ENCODE results near the gene NELFCD.
"Not testable (repeated sequence)": the region's sequence is repeated elsewhere in the genome, so short reads cannot be mapped to it uniquely, and the experiment has no call there.

The NELFCD gene

GRCh38 chr20:59037386-59037785 lies 56.3 kb downstream of the NELFCD start:
- no peaks in the 10 kb centered on the region for H3K27me3 ChIP-seq (ENCODE audit: insufficient read depth, poor library complexity, severe bottlenecking)
- H3K27ac ChIP-seq (replicated peaks), result no peak overlapping the region
- DNase-seq (ENCODE audit: low read depth in 1 of 2, low spot score in 1 of 2), result no peak
- no peak overlapping the region for H3K4me3 ChIP-seq (replicated peaks; ENCODE audit: insufficient read depth, low read length)
- no peak for TF ChIP-seq POLR2AphosphoS5 (IDR thresholded peaks at IDR 0.05; ENCODE audit: low read depth)
- no peak for TF ChIP-seq SPI1 (IDR thresholded peaks at IDR 0.05; ENCODE audit: borderline replicate concordance, low read depth)
- TF ChIP-seq, protein P1, sequence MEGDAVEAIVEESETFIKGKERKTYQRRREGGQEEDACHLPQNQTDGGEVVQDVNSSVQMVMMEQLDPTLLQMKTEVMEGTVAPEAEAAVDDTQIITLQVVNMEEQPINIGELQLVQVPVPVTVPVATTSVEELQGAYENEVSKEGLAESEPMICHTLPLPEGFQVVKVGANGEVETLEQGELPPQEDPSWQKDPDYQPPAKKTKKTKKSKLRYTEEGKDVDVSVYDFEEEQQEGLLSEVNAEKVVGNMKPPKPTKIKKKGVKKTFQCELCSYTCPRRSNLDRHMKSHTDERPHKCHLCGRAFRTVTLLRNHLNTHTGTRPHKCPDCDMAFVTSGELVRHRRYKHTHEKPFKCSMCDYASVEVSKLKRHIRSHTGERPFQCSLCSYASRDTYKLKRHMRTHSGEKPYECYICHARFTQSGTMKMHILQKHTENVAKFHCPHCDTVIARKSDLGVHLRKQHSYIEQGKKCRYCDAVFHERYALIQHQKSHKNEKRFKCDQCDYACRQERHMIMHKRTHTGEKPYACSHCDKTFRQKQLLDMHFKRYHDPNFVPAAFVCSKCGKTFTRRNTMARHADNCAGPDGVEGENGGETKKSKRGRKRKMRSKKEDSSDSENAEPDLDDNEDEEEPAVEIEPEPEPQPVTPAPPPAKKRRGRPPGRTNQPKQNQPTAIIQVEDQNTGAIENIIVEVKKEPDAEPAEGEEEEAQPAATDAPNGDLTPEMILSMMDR (IDR thresholded peaks at IDR 0.05; ENCODE audit: insufficient read depth, low read length), result no peak
- TF ChIP-seq REST (IDR thresholded peaks at IDR 0.05; ENCODE audit: insufficient replicate concordance, low read depth), result no peak
- TF ChIP-seq GABPA (IDR thresholded peaks at IDR 0.05; ENCODE audit: low read depth), result no peak

GRCh38 chr20:59039233-59039632 lies 58.2 kb downstream of the NELFCD start:
- H3K27me3 ChIP-seq (ENCODE audit: insufficient read depth, poor library complexity, severe bottlenecking), result no peaks in the 10 kb centered on the region
- no peak for DNase-seq (ENCODE audit: low read depth in 1 of 2, low spot score in 1 of 2)
- no peak overlapping the region for H3K4me3 ChIP-seq (replicated peaks; ENCODE audit: insufficient read depth, low read length)
- TF ChIP-seq SPI1 (IDR thresholded peaks at IDR 0.05; ENCODE audit: borderline replicate concordance, low read depth), result no peak
- no peak for TF ChIP-seq POLR2AphosphoS5 (IDR thresholded peaks at IDR 0.05; ENCODE audit: low read depth)
- no peak for TF ChIP-seq REST (IDR thresholded peaks at IDR 0.05; ENCODE audit: insufficient replicate concordance, low read depth)
- no peak for TF ChIP-seq GABPA (IDR thresholded peaks at IDR 0.05; ENCODE audit: low read depth)
- TF ChIP-seq, protein P1 (IDR thresholded peaks at IDR 0.05; ENCODE audit: insufficient read depth, low read length), result no peak
- no peak overlapping the region for H3K27ac ChIP-seq (replicated peaks)

DNA sequence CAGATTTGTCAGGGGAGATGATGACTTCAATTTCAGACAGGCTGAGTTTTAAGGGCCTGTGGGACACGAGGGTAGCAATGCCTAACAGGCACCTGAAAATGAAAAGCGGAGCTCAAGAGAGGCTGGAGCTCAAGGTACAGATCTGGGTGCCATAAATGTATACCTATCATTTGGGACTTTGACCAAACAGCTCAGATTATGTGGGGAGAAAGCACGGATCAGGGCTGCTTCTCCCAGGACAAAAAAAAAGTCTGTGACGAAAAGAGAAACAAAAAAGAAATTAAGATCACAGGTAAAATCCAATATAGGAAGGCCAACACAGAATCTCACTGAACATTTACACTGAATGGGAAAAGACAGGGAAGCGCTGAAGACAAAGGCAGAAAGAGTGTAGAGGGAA lies 59.6 kb downstream of the NELFCD start:
- H3K4me3 ChIP-seq (replicated peaks; ENCODE audit: insufficient read depth, low read length), result no peak overlapping the region
- H3K27ac ChIP-seq (replicated peaks), result no peak overlapping the region
- no peak for DNase-seq (ENCODE audit: low read depth in 1 of 2, low spot score in 1 of 2)
- no peaks in the 10 kb centered on the region for H3K27me3 ChIP-seq (ENCODE audit: insufficient read depth, poor library complexity, severe bottlenecking)
- no peak for TF ChIP-seq REST (IDR thresholded peaks at IDR 0.05; ENCODE audit: insufficient replicate concordance, low read depth)

- Histone ChIP-seq H3K27ac (replicated peaks) (peak overlapping the region; percentile 89), H3K4me3 (replicated peaks; ENCODE audit: insufficient read depth, low read length) (peak overlapping the region; percentile 90)
- DNase-seq (ENCODE audit: low read depth in 1 of 2, low spot score in 1 of 2); H3K27me3 ChIP-seq (ENCODE audit: insufficient read depth, poor library complexity, severe bottlenecking): not testable (repeated sequence)
Observed at GRCh38 chr20:59041487-59041886, 60.4 kb downstream of the NELFCD start.
